Stomach smooth muscle (tissue), 2 donors: ENCODE results near the gene TRIM27.
A peak's percentile ranks its signal among the peaks of the same experiment; 100 is the strongest.
"Not testable (repeated sequence)": the region's sequence is repeated elsewhere in the genome, so short reads cannot be mapped to it uniquely, and the experiment has no call there.

Experiments used
- H3K27ac ChIP-seq: one replicate; pipeline ENCODE4 v1.7.0; 2013; ENCODE audit warnings: mild to moderate bottlenecking, low read length, inconsistent platforms
- H3K27me3 ChIP-seq, 2 donors: one replicate each; pipeline ENCODE4 v1.7.0; 2013; ENCODE audit warnings: low read length in 2 of 2; ENCODE audit not compliant: insufficient read depth in 2 of 2, control insufficient read depth in 1 of 2
- H3K36me3 ChIP-seq, 2 donors: one replicate each; pipeline ENCODE4 v1.7.0; 2013; ENCODE audit warnings: low read length in 2 of 2; ENCODE audit not compliant: control insufficient read depth in 2 of 2, insufficient read depth in 2 of 2
- H3K4me1 ChIP-seq: one replicate; pipeline ENCODE4 v1.7.0; 2013; ENCODE audit warnings: low read length; ENCODE audit not compliant: control insufficient read depth, insufficient read depth
- H3K4me3 ChIP-seq, 2 donors: one replicate each; pipeline ENCODE4 v1.7.0; 2013; ENCODE audit warnings: low read length in 2 of 2
- H3K9ac ChIP-seq, 2 donors: one replicate each; pipeline ENCODE4 v1.7.0; 2013; ENCODE audit warnings: low read length in 2 of 2, mild to moderate bottlenecking in 1 of 2
- H3K9me3 ChIP-seq, 2 donors: one replicate each; pipeline ENCODE4 v1.7.0; 2013; ENCODE audit warnings: low read length in 2 of 2; ENCODE audit not compliant: control insufficient read depth in 2 of 2
- donor health status: healthy.
- donor health status: Pancreatic carcinoma.

TRIM27 gene

DNA sequence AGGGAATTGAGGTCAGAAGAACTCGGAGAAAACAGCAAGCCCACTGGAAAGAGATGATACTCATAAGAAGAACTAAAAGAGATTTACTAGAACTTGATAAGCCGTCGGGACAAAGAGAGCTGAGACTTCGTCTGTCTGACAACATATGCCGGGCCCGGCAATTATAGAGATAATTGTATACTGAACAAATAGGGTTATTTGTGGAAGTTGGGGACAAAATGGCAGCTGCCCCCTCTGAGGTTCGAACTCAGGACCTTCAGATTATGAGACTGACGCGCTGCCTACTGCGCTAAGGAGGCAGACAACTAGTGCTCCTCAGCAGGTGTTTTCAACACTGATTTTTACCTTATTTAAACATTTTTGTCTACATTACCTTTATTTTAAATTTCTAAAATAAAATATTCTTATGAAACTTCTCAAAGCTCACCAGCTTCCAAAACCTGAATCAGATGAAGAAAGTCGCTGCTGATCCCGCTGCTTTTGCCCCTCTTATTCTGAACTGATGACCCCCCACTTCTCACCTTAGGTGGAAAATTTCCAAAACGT lies 29.3 kb upstream of the TRIM27 start:
- Histone ChIP-seq H3K4me3 (peak overlapping the region in 1 of 2 donors; percentile 59), H3K4me1 (peaks cover 3% of the 10 kb centered on the region), H3K9me3 (no peaks in the 10 kb centered on the region), H3K9ac (no peak overlapping the region), H3K27me3 (peaks cover 9 to 10% of the 10 kb centered on the region in 2 donors), H3K36me3 (no peaks in the 10 kb centered on the region), H3K27ac (no peak overlapping the region)

GRCh38 chr6:28949656-28950195 lies 25.9 kb upstream of the TRIM27 start:
- H3K9ac ChIP-seq, H3K27ac ChIP-seq, H3K36me3 ChIP-seq, H3K4me1 ChIP-seq, H3K4me3 ChIP-seq, H3K9me3 ChIP-seq: not testable (repeated sequence)
- H3K27me3 ChIP-seq = peaks cover 9 to 10% of the 10 kb centered on the region in 2 donors

GRCh38 chr6:28948782-28949486 lies 25.1 kb upstream of the TRIM27 start:
- Histone ChIP-seq H3K36me3 (no peaks in the 10 kb centered on the region), H3K4me3 (no peak overlapping the region), H3K4me1 (peaks cover 6% of the 10 kb centered on the region), H3K9ac (no peak overlapping the region), H3K9me3 (no peaks in the 10 kb centered on the region), H3K27me3 (peaks cover 4 to 5% of the 10 kb centered on the region in 2 donors), H3K27ac (no peak overlapping the region)

- Histone ChIP-seq H3K27ac (no peak overlapping the region), H3K4me3 (no peak overlapping the region), H3K27me3 (no peaks in the 10 kb centered on the region), H3K9ac (no peak overlapping the region), H3K4me1 (peaks cover 9% of the 10 kb centered on the region), H3K36me3 (no peaks in the 10 kb centered on the region), H3K9me3 (no peaks in the 10 kb centered on the region)
Measured at GRCh38 chr6:28947831-28948270, 24.1 kb upstream of the TRIM27 start.

GRCh38 chr6:28947067-28947765 lies 23.4 kb upstream of the TRIM27 start:
- no peaks in the 10 kb centered on the region for H3K36me3 ChIP-seq
- no peaks in the 10 kb centered on the region for H3K27me3 ChIP-seq
- no peak overlapping the region for H3K9ac ChIP-seq
- no peaks in the 10 kb centered on the region for H3K9me3 ChIP-seq
- no peak overlapping the region for H3K27ac ChIP-seq
- peaks cover 10% of the 10 kb centered on the region for H3K4me1 ChIP-seq
- H3K4me3 ChIP-seq = no peak overlapping the region

- H3K36me3 ChIP-seq = no peaks in the 10 kb centered on the region
- no peak overlapping the region for H3K9ac ChIP-seq
- H3K4me3 ChIP-seq = no peak overlapping the region
- no peaks in the 10 kb centered on the region for H3K27me3 ChIP-seq
- H3K4me1 ChIP-seq = peaks cover 20% of the 10 kb centered on the region
- H3K9me3 ChIP-seq = no peaks in the 10 kb centered on the region
- no peak overlapping the region for H3K27ac ChIP-seq
Measured at GRCh38 chr6:28945349-28945748, 21.6 kb upstream of the TRIM27 start.

DNA sequence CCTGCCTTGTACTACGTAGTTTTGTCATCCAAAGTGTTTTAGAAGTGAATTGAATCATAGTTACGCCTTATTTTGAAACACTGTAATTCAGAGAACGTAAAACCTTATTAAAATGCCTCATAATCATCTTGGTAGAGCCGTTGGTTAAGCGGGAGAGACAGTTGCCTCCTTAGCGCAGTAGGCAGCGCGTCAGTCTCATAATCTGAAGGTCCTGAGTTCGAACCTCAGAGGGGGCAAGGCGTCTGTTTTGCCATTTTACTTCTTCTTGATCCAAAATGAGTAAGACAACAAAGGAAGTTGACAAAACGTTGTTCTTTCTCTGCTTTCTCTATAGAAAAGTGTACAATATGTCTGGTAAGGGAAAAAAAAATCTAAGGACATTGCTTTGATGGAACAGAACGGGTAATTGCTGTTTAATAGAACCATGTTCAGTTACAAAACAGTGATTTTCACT lies 20.7 kb upstream of the TRIM27 start:
- Histone ChIP-seq H3K9me3 (no peaks in the 10 kb centered on the region), H3K27me3 (no peaks in the 10 kb centered on the region), H3K27ac (peak overlapping the region; percentile 87), H3K4me3 (peak overlapping the region; percentile 78 to 92), H3K9ac (peak overlapping the region; percentile 70 to 91), H3K36me3 (no peaks in the 10 kb centered on the region), H3K4me1 (peaks cover 25% of the 10 kb centered on the region)

- H3K9ac ChIP-seq = peak overlapping the region; percentile 70 to 91
Measured at GRCh38 chr6:28943557-28944411, 20.0 kb upstream of the TRIM27 start.

GRCh38 chr6:28943223-28943556 lies 19.4 kb upstream of the TRIM27 start:
- no peaks in the 10 kb centered on the region for H3K9me3 ChIP-seq
- no peaks in the 10 kb centered on the region for H3K36me3 ChIP-seq

More at GRCh38 chr6:28943557-28944411, 20.0 kb upstream of the TRIM27 start:
- Histone ChIP-seq H3K9me3 (no peaks in the 10 kb centered on the region), H3K36me3 (no peaks in the 10 kb centered on the region), H3K4me3 (peak overlapping the region; percentile 78 to 92), H3K4me1 (peaks cover 25% of the 10 kb centered on the region), H3K27me3 (no peaks in the 10 kb centered on the region), H3K27ac (peak overlapping the region; percentile 87)

More at GRCh38 chr6:28943223-28943556, 19.4 kb upstream of the TRIM27 start:
- peaks cover 25% of the 10 kb centered on the region for H3K4me1 ChIP-seq
- no peak overlapping the region for H3K9ac ChIP-seq
- peak overlapping the region; percentile 87 for H3K27ac ChIP-seq
- peak overlapping the region; percentile 78 to 92 for H3K4me3 ChIP-seq
- no peaks in the 10 kb centered on the region for H3K27me3 ChIP-seq
